GM18519 (cell line): ENCODE results near the gene ATXN1.
A peak's percentile ranks its signal among the peaks of the same experiment; 100 is the strongest.
"Not testable (repeated sequence)": the region's sequence is repeated elsewhere in the genome, so short reads cannot be mapped to it uniquely, and the experiment has no call there.

Experiments used
- ATAC-seq: cut with Tn5 transposase; IDR thresholded peaks from one replicate; pipeline ENCODE4 v1.9.1; 2021; ENCODE audit warnings: mild to moderate bottlenecking, moderate library complexity; ENCODE audit not compliant: unreplicated experiment, low FRiP score

The ATXN1 gene

GRCh38 chr6:16630026-16630643, 131.1 kb downstream of the ATXN1 start:
- ATAC-seq = no peak

DNA sequence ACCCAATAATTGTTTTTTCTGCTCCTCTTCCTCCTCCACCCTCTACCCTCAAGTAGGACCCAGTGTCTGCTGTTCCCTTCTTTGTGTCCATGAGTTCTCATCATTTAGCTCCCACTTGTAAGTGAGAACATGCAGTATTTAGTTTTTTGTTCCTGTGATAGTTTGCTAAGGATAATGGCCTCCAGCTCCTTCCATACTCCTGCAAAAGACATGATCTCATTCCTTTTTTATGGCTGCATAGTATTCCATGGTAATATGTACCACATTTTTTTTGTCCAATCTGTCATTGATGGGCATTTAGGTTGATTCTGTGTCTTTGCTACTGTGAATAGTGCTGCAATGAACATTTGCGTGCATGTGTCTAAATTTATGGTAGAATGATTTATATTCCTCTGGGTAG, 132.7 kb downstream of the ATXN1 start:
- ATAC-seq = not testable (repeated sequence)

DNA sequence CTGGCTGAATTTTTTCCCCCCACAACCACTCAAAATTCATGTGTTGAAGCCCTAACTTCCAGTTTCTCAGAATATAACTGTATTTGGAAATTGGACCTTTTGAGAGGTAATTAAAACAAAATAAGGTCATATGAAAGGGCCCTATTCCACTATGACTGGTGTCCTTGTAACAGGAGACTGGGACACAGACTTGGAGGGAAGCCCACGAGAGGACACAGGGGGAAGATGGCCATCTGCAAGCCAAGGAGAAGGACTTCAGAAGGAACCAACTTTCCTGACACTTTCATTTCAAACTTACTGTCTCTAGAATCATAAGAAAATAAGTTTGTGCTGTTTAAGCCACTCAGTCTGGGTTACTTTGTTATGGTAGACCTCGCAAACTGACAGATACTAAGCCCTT, 134.6 kb downstream of the ATXN1 start:
- ATAC-seq = no peak

DNA sequence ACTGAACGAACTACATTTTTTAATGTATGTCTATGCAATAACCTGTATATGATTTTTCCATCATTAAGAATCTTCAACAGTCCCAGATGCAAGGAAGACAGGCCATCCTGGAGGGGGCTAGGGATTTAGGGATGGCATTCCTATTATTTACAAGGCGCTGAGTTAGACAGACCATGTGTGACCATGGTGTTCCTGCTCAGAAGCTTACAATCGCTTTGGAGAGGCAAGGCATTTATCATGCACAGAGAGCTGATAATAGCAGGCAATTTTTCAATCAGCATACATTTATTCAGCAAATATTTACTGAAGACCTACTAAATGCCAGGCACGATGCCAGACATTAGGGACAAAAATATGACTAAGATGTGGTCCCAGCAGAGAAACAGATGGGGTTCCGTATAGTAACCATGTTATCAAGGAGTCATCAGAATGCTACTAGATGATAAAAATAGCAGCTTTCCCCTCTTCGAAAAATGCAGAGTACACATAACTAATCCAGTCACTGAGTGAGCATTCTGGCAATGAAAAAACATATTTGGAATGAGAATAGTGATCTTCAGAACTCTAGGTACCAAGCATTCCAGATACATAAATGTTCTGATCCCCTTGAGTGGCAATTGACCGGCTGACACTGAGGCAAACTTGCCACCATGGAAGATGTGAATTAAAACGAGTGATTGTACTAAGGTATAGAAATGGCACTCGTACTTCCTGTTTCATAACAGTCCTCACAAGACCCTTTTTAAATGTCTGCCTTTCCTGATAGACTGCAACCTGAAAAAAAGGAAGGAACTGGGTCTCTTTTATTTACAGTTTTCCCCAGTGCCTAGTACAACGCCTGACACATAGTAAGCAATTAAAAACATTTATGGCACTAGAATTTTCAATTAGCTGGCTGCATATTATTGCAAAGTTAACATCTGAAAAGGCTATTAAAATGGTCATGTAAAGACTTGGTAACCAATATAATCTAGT, 135.7 kb downstream of the ATXN1 start:
- ATAC-seq = no peak

- no peak for ATAC-seq
Observed at GRCh38 chr6:16624636-16625290, 136.5 kb downstream of the ATXN1 start.

- ATAC-seq = no peak
Observed at GRCh38 chr6:16623731-16624130, 137.5 kb downstream of the ATXN1 start.

DNA sequence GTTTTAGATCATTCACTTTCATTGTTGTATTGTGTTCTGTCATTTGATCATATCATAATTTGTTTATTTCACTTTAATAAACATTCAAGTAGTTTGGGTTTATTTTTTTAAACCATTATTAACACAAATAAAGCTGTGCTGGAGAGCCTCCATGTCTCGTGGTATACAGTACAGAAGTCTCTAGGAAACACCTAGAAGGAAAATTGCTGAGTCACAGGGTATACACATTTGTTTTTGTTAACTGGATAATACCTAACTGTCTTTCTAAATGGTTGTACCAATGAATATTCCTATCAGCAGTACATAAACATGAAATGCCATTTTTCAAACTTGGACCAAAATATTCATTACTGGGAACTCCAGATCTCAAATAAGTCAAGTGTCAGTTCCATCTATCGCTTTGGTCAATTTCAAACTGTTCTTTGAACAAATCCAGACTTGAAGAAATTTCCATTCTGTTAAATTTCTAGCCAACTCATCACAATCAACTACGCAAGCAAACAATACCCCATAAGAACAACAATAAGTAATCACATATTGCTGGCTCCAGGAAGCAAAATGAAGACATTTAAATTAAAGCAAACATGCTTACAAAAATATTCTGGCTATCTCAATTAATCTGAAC, 138.1 kb downstream of the ATXN1 start:
- ATAC-seq = no peak

GRCh38 chr6:16622193-16622592, 139.1 kb downstream of the ATXN1 start:
- no peak for ATAC-seq

DNA sequence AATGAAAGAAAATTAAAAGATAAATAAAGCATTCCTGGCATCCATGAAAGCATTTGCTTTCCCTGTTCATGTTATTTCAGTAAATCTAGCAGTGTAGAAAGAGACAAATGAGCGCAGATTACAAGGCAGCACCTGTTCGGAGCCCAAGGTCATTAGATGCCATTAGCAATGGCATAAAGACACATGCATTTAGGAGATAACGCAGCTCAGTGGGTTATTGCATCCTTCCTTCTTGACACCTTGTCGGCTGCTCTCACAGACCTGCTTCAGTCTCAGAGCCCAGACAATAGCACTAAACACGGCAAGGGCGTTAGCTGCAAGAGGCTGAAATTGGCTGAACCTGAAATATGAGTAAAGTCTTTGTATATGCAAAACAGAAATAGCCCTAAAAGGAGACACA, 140.3 kb downstream of the ATXN1 start:
- ATAC-seq = no peak

DNA sequence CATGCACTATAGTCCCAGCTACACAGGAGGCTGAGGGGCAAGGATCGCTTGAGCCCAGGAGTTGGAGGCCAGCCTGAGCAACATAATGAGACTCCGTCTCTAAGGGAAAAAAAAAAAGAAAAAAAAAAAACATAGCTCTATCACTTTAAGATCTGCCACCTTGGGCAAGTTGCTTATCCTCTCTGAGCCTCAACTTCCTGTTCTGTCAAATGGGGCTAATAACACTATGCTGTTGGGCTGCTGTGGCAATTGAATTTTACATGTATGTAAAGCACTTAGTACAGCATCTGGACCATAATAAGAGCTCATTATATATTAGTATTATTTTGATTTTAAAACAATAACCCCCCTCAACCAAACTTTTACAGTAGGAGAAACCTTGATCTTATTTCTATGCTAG, 141.5 kb downstream of the ATXN1 start:
- no peak for ATAC-seq

GRCh38 chr6:16618962-16619361, 142.3 kb downstream of the ATXN1 start:
- ATAC-seq = no peak

GRCh38 chr6:16615215-16615614, 146.0 kb downstream of the ATXN1 start:
- ATAC-seq = not testable (repeated sequence)

GRCh38 chr6:16614143-16614542, 147.1 kb downstream of the ATXN1 start:
- ATAC-seq = not testable (repeated sequence)

GRCh38 chr6:16613504-16613903, 147.8 kb downstream of the ATXN1 start:
- not testable (repeated sequence) for ATAC-seq

DNA sequence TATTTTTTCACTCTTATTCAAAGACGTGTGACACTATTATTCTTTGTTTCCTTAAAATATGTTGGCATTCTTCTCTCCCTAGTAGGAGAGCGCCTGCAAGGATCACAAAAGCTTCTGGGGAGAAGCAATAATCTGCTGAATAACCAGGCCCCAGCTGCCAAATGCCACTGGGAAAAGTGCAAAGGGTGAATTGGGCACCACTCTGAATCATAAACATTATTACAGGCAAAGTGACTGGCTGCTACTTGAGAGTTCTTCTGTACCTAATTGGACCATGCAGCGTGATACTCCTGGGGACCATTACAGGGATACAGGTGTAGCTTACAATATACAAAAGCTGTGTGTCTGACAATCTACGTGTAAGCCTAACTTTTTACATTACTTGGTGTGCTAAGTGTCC, 152.8 kb downstream of the ATXN1 start:
- ATAC-seq = no peak

DNA sequence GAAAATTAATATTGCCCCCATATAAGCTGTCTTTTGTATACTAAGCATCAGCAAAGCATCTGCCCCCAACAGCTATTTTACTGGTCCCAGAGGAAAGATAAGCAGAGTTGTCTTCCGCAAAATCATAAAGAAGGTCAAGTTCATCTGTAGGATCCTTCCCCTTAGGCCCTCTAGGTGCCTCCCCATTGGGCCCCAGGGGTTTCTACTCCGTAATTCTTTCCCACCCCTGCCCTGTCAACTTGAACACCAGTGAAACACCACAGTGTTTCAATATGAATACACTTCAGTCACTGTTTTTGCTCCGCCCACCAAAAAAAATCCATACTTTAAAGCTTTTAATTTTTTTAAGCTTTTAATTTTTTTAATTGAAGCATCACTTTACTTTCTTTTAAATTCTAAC, 159.2 kb downstream of the ATXN1 start:
- peak; percentile 63 for ATAC-seq

- ATAC-seq = no peak
Observed at GRCh38 chr6:16600701-16601100, 160.6 kb downstream of the ATXN1 start.

GRCh38 chr6:16600026-16600425, 161.2 kb downstream of the ATXN1 start:
- ATAC-seq = no peak

GRCh38 chr6:16596616-16597331, 164.5 kb downstream of the ATXN1 start:
- no peak for ATAC-seq

GRCh38 chr6:16595514-16596120, 165.6 kb downstream of the ATXN1 start:
- no peak for ATAC-seq
